Prostate gland (tissue), 2 donors: Measurements from ENCODE around the gene LYPLAL1. TPM values are rescaled to one million over a fixed set of nuclear protein-coding genes. Genes with fewer than 3 reads are reported as not detected.
"Not testable (repeated sequence)": the region's sequence is repeated elsewhere in the genome, so short reads cannot be mapped to it uniquely, and the experiment has no call there.

Experiments used
- DNase-seq: peaks from one replicate; pipeline ENCODE4 v3.0.0-alpha.2; 2019; ENCODE audit warnings: low spot score
- H3K27ac ChIP-seq, 2 donors: fragments of 200-600 bp; sonication (generic); 2 replicates each; pipeline ENCODE4 v1.5.1; 2017 to 2019
- H3K27me3 ChIP-seq: fragments of 200-600 bp; sonication (generic); replicated peaks from 2 replicates; pipeline ENCODE4 v1.5.1; 2019; ENCODE audit not compliant: insufficient read depth
- H3K36me3 ChIP-seq, 2 donors: fragments of 200-600 bp; sonication (generic); 1 replicate in 1 of 2; 2 replicates in 1 of 2; pipeline versions ENCODE4 v1.5.1 to v1.8.1; 2017 to 2019
- H3K4me1 ChIP-seq: fragments of 200-600 bp; sonication (generic); replicated peaks from 2 replicates; pipeline ENCODE4 v1.5.1; 2019
- H3K4me3 ChIP-seq, 2 donors: fragments of 200-600 bp; sonication (generic); 2 replicates each; pipeline ENCODE4 v1.5.1; 2017 to 2019
- H3K9me3 ChIP-seq: fragments of 200-600 bp; sonication (generic); 2 replicates; pipeline ENCODE4 v1.5.1; 2017
- POLR2A ChIP-seq: fragments of 450-650 bp; IDR thresholded peaks from one replicate; pipeline ENCODE4 v1.6.1; 2016; ENCODE audit warnings: antibody characterized with exemption, mild to moderate bottlenecking
- POLR2AphosphoS5 ChIP-seq: sonication (generic); formaldehyde crosslinking; IDR thresholded peaks from one replicate; pipeline ENCODE4 v1.6.1; 2017; ENCODE audit warnings: antibody characterized with exemption
- WGBS: methylation state at CpG from one replicate; pipeline ENCODE4 v1.1.5; 2018; 5-methylcytosine and 5-hydroxymethylcytosine counted together
- intact Hi-C: fragments of 100-400 bp; cut with DNase I; formaldehyde crosslinking; loops from one replicate; pipeline ENCODE4 v1.14.2; 2022
- total RNA-seq, 2 donors: library from RNA; depleted of rRNA; stranded (reverse); fragments of >200 nt; gene quantifications; one replicate each; pipeline ENCODE4 v1.1.0, GENCODE V29; 2016
- TF ChIP-seq, protein P1 (sequence below), 4 experiments: fragments of 200-600 bp in 2 of 4; fragments of 450-650 bp in 2 of 4; sonication (generic) in 2 of 4; IDR thresholded peaks; 1 replicate in 3 of 4; 2 replicates in 1 of 4; pipeline ENCODE4 v1.5.1; 2016 to 2019; ENCODE audit warnings: antibody characterized with exemption in 4 of 4, mild to moderate bottlenecking in 2 of 4, moderate library complexity in 2 of 4

The LYPLAL1 gene
- total RNA-seq, 2 donors from 2014 or later = 15.8 to 29.3 TPM

DNA sequence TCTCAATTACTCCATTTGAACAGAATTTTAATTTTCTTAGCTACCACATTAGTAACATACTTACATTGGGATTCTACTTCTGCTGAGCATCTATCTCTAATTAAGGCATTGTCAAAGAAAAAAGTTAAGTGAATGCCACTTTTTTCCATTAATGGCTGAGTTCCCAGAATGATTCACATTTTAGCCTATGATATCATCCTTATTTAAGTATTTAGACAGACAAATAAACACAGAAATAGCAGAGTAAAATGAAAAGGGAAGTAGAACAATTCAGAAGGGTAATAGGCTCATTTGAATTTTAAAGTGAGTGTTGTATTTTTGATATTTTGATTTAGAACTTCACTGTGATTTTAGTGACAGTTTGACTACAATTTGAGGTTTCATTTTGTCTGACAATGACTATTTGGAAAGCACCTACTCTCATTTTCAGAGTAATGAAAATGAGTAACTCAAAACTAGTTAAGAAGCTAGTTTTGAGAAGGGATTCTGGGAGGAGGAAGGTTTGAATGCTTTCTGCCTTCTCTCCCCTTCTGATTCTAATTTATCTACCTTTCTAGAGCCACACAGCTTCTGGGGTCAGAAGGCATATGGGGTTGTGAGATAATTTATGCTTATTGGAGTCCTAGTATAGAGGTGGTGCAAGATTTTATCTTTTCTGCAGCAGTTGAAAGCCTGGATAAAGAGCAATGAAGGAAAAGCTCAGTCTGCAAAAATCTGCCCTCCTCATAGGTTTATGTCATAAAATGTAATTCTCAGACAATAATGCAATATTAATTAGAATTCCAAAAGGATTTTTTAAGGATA lies 15.5 kb downstream of the LYPLAL1 start:
- H3K36me3 ChIP-seq = no peaks in the 10 kb centered on the region
- peak overlapping the region in 1 of 2 donors; percentile 21 for H3K27ac ChIP-seq
- no peaks in the 10 kb centered on the region for H3K27me3 ChIP-seq
- no peak for DNase-seq
- no peaks in the 10 kb centered on the region for H3K9me3 ChIP-seq
- intact Hi-C loops = no loop called here
- TF ChIP-seq, protein P1, sequence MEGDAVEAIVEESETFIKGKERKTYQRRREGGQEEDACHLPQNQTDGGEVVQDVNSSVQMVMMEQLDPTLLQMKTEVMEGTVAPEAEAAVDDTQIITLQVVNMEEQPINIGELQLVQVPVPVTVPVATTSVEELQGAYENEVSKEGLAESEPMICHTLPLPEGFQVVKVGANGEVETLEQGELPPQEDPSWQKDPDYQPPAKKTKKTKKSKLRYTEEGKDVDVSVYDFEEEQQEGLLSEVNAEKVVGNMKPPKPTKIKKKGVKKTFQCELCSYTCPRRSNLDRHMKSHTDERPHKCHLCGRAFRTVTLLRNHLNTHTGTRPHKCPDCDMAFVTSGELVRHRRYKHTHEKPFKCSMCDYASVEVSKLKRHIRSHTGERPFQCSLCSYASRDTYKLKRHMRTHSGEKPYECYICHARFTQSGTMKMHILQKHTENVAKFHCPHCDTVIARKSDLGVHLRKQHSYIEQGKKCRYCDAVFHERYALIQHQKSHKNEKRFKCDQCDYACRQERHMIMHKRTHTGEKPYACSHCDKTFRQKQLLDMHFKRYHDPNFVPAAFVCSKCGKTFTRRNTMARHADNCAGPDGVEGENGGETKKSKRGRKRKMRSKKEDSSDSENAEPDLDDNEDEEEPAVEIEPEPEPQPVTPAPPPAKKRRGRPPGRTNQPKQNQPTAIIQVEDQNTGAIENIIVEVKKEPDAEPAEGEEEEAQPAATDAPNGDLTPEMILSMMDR (IDR thresholded peaks at IDR 0.05) = no peak
- TF ChIP-seq POLR2A (no peak), POLR2AphosphoS5 (no peak)
- no peak overlapping the region for H3K4me3 ChIP-seq
- H3K4me1 ChIP-seq = no peaks in the 10 kb centered on the region

DNA sequence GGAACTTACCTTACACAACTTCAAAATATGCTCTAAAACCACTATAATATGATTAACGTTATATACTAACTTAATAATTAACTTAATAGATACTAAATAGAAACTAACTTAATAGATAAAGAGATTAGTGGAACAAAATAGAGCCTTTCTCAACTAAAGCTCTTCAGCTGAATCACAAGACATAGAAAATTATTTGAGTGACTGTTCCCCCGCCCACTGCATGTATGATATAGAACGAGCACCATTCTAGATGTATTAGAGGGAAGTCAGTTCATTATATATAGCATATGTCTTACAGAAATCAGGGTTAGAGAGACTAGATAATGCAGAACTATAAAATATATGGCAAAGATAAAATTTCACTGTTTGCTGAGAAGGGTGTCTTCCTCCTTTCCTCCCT lies 16.3 kb downstream of the LYPLAL1 start:
- intact Hi-C loops = no loop called here
- no peak overlapping the region for H3K27ac ChIP-seq

DNA sequence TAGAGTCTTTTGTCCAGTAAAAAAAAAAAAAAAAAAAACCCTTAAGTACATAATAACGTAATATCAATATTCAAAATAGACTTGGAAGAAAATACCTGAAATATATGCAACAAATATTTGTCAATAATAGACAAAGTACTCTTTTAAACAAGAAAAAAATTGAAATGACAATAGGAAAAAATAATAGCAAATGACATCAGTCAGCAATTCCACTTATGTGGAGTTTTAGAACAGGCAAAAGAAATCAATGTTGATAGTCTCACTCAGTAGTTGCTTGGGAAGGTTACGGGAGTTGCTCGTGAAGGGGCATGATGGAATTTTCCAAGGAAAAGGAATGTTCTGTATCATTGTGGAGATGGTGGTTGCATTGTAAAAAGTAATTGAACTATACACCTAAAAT lies 16.9 kb downstream of the LYPLAL1 start:
- Histone ChIP-seq H3K4me3 (no peak overlapping the region), H3K4me1 (no peaks in the 10 kb centered on the region), H3K27ac (no peak overlapping the region), H3K9me3 (no peaks in the 10 kb centered on the region), H3K36me3 (no peaks in the 10 kb centered on the region), H3K27me3 (no peaks in the 10 kb centered on the region)
- TF ChIP-seq, protein P1 (IDR thresholded peaks at IDR 0.05) = no peak
- TF ChIP-seq POLR2AphosphoS5 (no peak), POLR2A (no peak)
- intact Hi-C loops = no loop called here
- 98% methylated on average over 3 of the region's 3 CpGs for WGBS
- DNase-seq = no peak

More for the DNA sequence above, 16.3 kb downstream of the LYPLAL1 start:
- H3K9me3 ChIP-seq = no peaks in the 10 kb centered on the region
- no peak for DNase-seq
- 85% methylated on average over 3 of the region's 3 CpGs for WGBS
- no peaks in the 10 kb centered on the region for H3K27me3 ChIP-seq
- no peak overlapping the region for H3K4me3 ChIP-seq
- H3K36me3 ChIP-seq = no peaks in the 10 kb centered on the region
- TF ChIP-seq POLR2AphosphoS5 = no peak
- TF ChIP-seq POLR2A = no peak
- H3K4me1 ChIP-seq = no peaks in the 10 kb centered on the region

GRCh38 chr1:219195833-219196232 lies 22.2 kb downstream of the LYPLAL1 start:
- DNase-seq, H3K4me3 ChIP-seq, H3K36me3 ChIP-seq, H3K27ac ChIP-seq, H3K27me3 ChIP-seq, H3K9me3 ChIP-seq, intact Hi-C loops, H3K4me1 ChIP-seq: not testable (repeated sequence)
- 97% methylated on average over 3 of the region's 3 CpGs for WGBS

DNA sequence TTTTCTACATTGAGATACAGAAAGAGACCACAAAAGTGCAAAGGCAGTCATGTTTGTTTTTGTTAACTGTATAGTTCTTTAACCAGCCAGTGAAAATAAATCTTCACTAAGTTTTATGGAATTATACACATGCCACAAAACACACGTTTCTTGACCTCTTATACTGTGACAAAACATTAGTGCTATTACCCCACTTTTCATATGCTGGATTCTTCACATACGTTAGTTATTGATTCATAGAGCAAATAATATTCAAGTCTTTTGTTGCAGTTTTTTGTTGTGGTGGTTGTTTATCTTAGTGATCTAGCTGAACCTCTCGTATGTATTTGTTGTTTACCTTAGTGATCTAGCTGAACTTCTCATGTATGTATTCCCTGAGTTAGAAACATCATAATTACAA lies 28.0 kb downstream of the LYPLAL1 start:
- Histone ChIP-seq H3K4me3 (no peak overlapping the region), H3K27ac (no peak overlapping the region), H3K27me3 (no peaks in the 10 kb centered on the region), H3K4me1 (no peaks in the 10 kb centered on the region), H3K9me3 (no peaks in the 10 kb centered on the region), H3K36me3 (no peaks in the 10 kb centered on the region)
- DNase-seq = no peak
- TF ChIP-seq POLR2A (no peak), POLR2AphosphoS5 (no peak)
- intact Hi-C loops = no loop called here
- WGBS = 77% methylated on average over 3 of the region's 3 CpGs

DNA sequence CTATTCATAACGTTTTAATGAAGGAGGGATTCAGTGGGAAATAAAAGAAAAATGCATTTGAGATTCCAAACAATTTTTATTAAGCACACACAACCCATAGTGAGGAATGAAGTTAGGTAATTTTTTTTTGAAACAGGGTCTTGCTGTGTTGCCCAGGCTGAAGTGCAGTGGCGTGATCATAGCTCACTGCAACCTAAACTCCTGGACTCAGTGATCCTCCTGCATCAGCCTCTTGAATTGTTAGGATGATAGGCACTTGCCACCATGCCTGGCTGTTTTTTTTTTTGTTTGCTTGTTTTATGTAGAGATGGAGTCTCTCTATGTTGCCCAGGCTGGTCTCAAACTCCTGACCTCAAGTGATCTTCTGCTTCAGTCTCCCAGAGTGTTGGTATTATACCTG lies 28.9 kb downstream of the LYPLAL1 start:
- intact Hi-C loops = no loop called here
- DNase-seq = no peak
- Histone ChIP-seq H3K9me3 (no peaks in the 10 kb centered on the region), H3K4me3 (no peak overlapping the region), H3K36me3 (no peaks in the 10 kb centered on the region), H3K27me3 (no peaks in the 10 kb centered on the region), H3K27ac (no peak overlapping the region), H3K4me1 (no peaks in the 10 kb centered on the region)
- WGBS = 76% methylated on average over 2 of the region's 2 CpGs
- no peak for TF ChIP-seq POLR2A
- no peak for TF ChIP-seq POLR2AphosphoS5
- TF ChIP-seq, protein P1 (IDR thresholded peaks at IDR 0.05) = no peak
